ENCODE measurements around the gene PRICKLE4. TPM values are rescaled to one million over a fixed set of nuclear protein-coding genes. Genes with fewer than 3 reads are reported as not detected.
A peak's percentile ranks its signal among the peaks of the same experiment; 100 is the strongest.
"Not testable (repeated sequence)": the region's sequence is repeated elsewhere in the genome, so short reads cannot be mapped to it uniquely, and the experiment has no call there.

Gene PRICKLE4
- total RNA-seq, 1 experiment from 2014 or later, result 0.30 TPM

- no peak for DNase-seq (ENCODE audit: low read depth)
Observed at GRCh38 chr6:41798901-41799558, 18.4 kb downstream of the PRICKLE4 start.

GRCh38 chr6:41799559-41799911 is 19.0 kb downstream of the PRICKLE4 start:
- no peak for DNase-seq (ENCODE audit: low read depth)

- DNase-seq (ENCODE audit: low read depth), result peak; percentile 27
Observed at GRCh38 chr6:41801380-41801779, 20.8 kb downstream of the PRICKLE4 start.

DNA sequence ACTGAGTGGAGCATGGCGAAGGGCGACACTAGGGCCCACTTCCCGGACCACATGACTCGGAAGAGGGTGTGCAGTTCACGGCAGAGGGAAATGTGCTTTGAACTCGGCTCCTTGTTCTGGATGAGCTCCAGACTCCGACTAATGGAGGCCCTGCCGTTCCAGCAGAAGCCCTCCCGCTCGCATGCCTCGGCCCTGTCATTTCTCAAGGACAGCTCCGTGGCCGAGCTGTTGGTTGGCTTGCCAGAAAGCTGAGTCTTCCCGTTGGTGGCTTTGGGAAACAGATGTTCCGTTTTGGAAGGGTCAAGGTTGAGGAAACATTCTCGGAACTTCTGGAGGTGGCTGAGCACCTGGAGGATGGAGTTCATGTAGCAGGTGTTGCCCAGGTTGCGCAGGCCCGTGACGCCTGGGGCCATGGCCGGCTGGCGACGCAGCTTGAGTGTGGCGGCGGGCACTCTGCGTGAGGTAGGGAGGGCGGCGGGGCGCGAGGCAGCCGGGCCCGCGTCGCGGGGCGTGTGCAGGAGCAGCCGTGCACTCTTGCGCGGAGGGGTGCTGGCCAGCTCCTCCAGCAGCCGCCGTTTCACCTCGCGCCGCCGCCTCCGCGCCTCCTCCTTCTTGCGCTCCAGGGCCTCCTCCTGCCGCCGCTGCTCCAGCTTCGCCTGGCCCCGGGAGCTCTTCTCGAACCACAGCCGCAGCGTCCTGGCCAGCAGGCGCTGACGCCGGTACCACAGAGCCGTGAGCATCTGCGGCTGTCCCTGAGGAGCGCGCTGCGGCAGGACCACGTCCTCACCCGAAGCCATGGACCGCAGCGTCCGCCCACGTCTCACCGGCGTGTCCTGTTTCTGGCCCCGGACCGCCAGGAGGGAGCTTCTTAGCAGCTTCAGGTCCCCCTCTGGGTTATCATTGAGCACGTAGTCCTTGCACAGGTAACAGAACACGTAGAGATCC is 25.5 kb downstream of the PRICKLE4 start:
- no peak for DNase-seq (ENCODE audit: low read depth)

DNA sequence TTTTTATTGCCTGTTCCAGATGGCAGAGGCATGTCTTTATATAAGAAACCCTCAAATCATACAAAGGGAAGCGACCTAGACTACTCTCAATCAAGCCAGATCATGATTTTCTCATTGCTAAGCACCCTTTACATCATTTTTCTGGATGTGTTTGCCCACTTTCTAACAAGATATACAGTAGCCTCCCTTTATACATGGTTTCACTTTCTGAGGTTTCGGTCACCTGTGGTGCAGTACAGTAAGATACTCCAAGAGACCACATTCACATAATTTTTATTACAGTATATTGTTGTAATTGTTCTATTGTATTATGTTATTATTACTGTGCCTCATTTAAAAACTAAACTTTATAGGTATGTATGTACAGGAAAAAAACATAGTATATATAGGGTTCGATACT is 30.5 kb downstream of the PRICKLE4 start:
- no peak for DNase-seq (ENCODE audit: low read depth)

DNA sequence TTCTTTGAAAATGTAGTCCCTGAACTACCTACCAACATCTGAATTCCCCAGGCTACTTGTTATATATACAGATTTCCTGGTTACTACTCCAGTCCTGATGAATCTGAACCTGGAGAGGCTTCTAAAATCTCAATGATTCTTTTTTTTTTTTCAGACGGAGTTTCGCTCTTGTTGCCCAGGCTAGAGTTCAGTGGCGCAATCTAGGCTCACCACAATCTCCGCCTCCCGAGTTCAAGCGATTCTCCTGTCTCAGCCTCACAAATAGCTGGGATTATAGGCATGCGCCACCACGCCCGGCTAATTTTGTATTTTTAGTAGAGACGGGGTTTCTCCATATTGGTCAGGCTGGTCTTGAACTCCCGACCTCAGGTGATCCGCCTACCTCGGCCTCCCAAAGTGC is 31.4 kb downstream of the PRICKLE4 start:
- DNase-seq (ENCODE audit: low read depth), result not testable (repeated sequence)

GRCh38 chr6:41813469-41813868 is 32.9 kb downstream of the PRICKLE4 start:
- no peak for DNase-seq (ENCODE audit: low read depth)

GRCh38 chr6:41813956-41814355 is 33.4 kb downstream of the PRICKLE4 start:
- no peak for DNase-seq (ENCODE audit: low read depth)

DNA sequence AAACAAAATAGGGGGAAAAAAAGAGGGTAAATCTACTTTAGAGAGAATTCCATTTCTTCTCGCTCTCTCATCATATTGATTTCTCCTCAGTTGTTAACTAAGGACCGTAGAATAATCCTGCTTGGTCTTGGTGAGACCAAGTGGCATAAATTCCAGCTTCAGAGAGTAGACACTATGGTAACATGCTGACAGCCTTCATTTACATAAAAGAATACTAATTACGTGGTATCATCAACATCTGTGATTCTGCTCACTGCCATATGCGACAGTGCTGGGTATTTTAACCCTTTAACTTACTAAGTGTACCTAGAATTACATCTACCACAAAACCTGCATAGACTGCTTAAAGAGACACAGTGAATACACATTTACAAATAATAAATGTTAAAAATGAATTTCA is 34.0 kb downstream of the PRICKLE4 start:
- DNase-seq (ENCODE audit: low read depth), result no peak

DNA sequence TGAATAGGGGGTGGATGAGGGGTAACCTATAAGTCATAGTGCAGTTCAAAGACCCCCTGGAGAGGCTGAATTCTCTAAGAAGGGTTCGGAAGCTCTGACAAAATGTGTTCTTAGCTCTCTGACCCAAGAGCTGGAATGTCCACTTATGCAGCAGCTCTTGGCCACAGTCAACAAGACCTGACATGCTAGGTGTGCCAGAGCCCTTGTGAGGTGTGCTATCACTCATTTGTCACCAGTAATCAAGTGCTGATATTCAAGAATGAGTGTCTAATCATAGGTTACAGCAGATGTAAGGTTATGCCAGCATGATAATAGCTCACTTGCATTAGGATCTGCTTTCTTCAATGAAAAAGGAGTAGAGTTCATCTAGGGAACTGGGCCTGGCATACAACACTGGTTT is 35.0 kb downstream of the PRICKLE4 start:
- no peak for DNase-seq (ENCODE audit: low read depth)

DNA sequence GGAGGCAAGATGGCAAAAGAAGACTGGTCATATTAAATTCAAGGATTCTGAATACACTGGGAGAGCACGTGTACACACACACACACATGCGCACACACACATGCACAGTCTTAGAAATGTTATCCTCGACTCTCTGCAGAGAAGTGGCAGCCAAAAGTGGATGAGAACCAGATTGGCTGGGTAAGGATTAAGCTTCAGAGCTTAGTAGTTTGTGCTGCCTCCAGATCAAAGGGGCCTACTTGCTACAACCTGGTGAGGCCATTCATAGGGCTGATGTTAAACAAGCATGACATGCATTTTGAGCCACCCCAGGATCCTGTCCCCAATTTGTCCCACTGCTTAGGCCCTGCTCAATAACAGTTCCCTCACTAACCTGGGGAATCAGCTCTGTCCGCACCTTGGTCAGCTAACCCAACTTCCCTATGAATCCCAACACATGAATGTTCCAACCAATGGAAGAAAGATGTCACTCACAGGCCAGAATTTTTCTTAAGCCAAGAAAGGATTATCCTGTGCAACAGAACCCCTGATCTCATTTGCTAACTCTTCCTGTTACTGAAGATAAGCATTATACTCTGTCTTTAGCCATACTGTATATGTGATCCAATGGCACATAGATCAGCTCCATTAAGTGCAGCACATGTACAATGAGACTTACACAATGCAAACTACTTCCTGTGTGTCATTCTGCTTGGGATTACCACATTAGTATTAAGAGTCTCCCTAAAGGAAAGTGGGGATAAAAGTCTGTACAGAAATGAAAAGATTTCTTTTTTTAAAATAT is 37.9 kb downstream of the PRICKLE4 start:
- DNase-seq (ENCODE audit: low read depth), result no peak

DNA sequence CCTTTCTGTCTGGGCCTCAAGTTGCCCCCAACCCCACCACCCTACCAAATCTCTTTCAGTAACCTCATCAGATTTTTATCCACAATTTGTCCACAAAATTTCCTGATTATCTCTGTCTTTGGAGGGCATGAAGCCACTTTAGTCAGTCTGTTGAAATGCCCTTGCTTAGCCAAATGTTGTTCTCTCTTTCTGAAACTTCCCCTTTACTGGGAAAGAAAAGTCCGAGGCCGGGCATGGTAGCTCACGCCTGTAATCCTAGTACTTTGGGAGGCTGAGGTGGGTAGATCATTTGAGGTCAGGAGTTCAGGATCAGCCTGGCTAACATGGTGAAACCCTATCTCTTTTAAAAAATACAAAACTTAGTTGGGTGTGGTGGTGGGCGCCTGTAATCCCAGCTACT is 40.7 kb downstream of the PRICKLE4 start:
- no peak for DNase-seq (ENCODE audit: low read depth)

DNA sequence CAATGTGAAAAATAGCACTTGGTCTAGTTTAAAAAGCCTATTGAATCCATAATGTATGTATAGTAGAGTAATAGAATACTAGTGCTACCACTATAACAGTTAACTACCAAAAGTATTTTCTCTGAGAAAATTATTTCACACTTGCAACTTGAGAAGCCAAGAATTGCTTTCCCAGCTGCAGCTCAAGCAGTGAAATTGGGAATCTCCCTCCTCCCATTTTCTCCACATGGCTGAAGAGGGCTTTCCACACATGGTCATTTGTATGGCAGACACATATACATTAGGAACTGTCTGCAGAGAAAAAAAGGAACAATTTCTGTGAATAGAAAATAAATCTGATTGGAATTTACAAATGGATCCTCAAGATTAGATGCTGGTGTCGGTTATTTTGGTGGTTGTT is 41.4 kb downstream of the PRICKLE4 start:
- DNase-seq (ENCODE audit: low read depth), result no peak

DNA sequence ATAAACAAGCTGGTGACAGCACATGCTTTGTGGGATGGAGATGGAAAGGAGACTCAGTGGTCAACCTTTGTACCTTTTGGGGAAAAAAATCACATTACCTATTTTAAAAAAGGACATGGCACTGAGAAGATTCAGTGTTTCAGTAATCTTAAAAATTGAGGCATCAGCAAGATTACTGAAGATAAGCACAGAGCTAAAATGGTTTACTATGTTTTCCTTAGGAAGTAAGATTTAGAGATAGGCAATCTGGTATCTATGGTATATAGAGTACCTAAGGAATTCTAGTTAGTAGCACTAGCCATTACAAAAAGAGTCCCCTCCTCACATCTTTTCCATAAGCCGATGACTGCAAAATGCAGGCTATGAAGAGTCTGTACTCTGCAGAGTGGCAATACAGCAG is 42.6 kb downstream of the PRICKLE4 start:
- no peak for DNase-seq (ENCODE audit: low read depth)

- DNase-seq (ENCODE audit: low read depth), result no peak
Observed at GRCh38 chr6:41824571-41825569, 44.3 kb downstream of the PRICKLE4 start.

GRCh38 chr6:41826343-41827022 is 45.9 kb downstream of the PRICKLE4 start:
- no peak for DNase-seq (ENCODE audit: low read depth)

DNA sequence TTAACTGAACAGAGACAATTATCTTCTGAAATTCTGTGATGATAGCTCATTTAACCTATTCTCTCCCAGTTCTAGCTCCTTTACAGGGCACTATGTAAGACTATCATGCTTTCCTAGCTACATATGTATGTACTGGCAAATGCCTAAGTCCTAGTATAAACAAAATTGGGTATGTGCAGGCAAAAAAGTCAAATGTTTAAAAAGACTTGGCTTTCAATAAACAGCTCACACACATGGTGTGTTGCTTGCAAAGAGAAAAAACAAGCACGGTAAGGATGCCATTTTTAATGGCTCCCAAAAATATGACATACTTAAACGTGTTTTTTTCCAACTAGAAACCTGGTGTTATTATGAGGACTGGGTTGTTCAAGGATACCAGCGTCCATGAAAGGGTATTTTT is 51.7 kb downstream of the PRICKLE4 start:
- no peak for DNase-seq (ENCODE audit: low read depth)

DNA sequence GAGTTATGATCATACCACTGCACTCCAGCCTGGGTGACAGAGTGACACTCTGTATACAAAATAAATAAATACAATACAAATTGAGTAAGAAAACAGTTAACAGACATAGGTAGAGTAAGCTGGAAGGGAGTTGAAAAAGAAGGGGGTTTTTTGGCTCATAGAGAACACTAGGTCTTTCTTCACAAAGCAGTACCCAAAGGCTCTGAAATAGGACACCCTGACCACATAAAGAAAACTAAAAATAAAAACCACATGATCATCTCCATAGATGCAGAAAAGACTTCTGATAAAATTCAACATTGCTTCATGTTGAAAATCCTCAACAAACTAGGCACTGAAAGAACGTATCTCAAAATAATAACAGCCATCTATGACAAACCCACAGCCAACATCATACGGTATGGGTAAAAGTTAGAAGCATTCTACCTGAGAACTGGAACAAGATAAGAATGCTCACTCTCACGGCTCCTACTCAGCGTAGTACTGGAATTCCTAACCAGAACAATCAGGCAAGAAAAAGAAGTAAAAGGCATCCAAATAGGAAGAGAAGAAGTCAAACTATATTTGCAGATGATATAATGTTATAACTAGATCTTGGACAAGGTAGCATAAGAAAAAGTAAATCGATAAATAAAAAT is 55.6 kb downstream of the PRICKLE4 start:
- peak; percentile 35 for DNase-seq (ENCODE audit: low read depth)

DNA sequence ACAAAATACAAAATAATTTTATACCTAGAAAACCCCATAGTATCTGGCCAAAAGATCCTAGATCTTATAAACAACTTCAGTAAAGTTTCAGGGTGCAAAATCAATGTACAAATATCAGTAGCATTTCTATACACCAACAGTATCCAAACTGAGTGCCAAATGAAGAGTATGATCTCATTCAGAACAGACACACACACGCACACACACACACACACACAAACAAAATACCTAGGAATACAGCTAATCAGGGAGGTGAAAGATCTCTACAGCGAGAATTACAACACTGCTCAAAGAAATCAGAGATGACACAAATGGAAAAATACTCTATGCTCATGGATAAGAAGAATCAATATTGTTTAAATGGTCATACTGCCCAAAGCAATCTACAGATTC is 56.1 kb downstream of the PRICKLE4 start:
- peak; percentile 18 for DNase-seq (ENCODE audit: low read depth)

Measured in M059J (cell line).